ENCODE measurements around the gene SERGEF. TPM values are rescaled to one million over a fixed set of nuclear protein-coding genes. Genes with fewer than 3 reads are reported as not detected.

The SERGEF gene
- total RNA-seq, 3 donors from 2014 or later: 17.6 to 22.5 (median 18.6) TPM

DNA sequence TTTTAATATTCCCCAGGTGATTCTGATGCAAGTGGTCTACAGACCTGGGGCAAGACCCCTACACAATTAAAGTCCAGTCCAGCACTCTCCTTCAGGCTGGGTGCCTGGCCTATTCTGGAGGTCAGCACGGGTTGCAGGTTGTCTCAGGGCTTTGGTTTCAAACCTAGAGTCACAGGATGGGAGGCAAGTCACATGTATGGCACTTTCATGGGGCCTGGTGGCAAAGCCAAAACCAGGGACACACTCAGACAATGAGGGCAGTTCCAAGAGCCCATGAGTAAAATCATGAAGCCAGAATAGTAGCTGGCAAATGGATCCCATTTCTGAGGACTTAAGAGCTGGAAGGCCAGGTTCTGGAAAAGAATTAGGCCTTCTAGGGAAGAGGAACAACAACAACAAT is 181.6 kb downstream of the SERGEF start:
- no peak overlapping the region for H3K4me3 Mint-ChIP-seq
- no peaks in the 10 kb centered on the region for H3K4me1 Mint-ChIP-seq (ENCODE audit: low read depth)
- ATAC-seq: no peak
- H3K27me3 Mint-ChIP-seq (ENCODE audit: low read depth): no peaks in the 10 kb centered on the region
- peaks cover 25% of the 10 kb centered on the region for H3K36me3 Mint-ChIP-seq (ENCODE audit: insufficient read depth)
- H3K9me3 Mint-ChIP-seq: no peaks in the 10 kb centered on the region
- no peak for DNase-seq

DNA sequence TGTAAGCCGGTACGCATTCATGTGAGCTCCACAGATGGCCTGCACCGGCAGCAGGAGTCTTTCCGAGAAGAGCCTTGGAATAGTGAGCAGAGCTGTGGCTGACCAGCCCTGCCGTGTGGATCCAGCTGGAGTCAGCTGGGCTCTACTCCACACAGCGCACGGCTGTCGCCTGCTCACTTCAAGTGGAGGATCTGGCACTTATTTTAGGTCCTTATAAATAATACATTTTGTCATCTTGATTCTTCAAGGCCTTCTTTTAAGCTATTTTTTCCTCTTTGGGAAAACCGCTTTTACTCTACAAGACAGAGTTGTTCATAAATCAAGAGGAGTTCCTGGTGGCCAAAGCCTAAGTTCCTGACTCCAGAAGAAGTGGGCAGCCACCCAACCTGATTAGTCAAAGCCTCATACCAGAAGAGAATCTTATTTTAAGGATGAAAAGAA is 184.5 kb downstream of the SERGEF start:
- no peaks in the 10 kb centered on the region for H3K4me1 Mint-ChIP-seq (ENCODE audit: low read depth)

DNA sequence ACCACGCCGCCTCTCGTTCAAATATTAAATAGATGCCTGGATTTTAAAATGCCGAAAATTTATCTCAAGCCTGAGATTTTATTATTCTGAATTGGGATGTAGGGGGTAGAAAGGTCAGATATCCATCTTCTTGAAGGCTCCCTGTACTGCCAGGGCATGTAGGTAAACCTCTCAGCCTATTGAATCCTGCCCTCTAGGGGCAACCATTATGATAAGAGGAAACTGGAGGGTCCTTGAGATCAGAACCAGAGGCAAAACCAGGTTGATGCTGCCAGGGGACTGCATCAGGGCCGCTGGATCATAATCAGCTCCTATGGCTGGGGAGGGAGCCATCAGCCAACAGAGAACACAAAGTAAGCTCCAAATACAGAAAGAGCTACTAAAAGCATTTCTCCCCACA is 185.8 kb downstream of the SERGEF start:
- no peak overlapping the region for H3K4me3 Mint-ChIP-seq
- DNase-seq (no peak), ATAC-seq (no peak)
- H3K9me3 Mint-ChIP-seq: no peaks in the 10 kb centered on the region
- H3K27me3 Mint-ChIP-seq (ENCODE audit: low read depth): no peaks in the 10 kb centered on the region
- H3K36me3 Mint-ChIP-seq (ENCODE audit: insufficient read depth): peaks cover 23% of the 10 kb centered on the region
- no peaks in the 10 kb centered on the region for H3K4me1 Mint-ChIP-seq (ENCODE audit: low read depth)

More for the DNA sequence above, 184.5 kb downstream of the SERGEF start:
- Mint-ChIP-seq H3K9me3 (no peaks in the 10 kb centered on the region), H3K27me3 (ENCODE audit: low read depth) (no peaks in the 10 kb centered on the region), H3K36me3 (ENCODE audit: insufficient read depth) (peaks cover 20% of the 10 kb centered on the region), H3K4me3 (no peak overlapping the region)
- ATAC-seq (no peak), DNase-seq (no peak)

DNA sequence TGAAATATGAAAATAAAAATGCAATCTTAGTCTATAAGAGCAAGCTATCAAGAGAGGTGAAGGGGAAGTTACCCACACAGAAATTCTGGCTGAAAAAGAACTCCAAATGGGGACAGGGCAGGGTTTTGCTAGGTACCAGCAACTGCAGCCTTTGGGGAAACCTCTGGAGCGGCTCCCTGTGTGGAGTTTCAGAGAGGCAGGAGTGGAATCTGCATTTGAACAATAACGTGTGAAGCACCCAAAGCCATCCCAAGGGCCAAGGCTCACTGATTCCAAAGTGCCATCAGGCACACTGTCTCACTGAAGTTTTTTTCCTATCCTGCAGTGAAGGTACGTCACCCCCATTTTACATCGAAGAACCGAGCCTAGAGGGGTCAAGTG is 190.5 kb downstream of the SERGEF start:
- DNase-seq (no peak), ATAC-seq (no peak)
- Mint-ChIP-seq H3K27me3 (ENCODE audit: low read depth) (no peaks in the 10 kb centered on the region), H3K36me3 (ENCODE audit: insufficient read depth) (peaks cover 11% of the 10 kb centered on the region), H3K9me3 (no peaks in the 10 kb centered on the region), H3K4me3 (no peak overlapping the region), H3K4me1 (ENCODE audit: low read depth) (no peaks in the 10 kb centered on the region)

DNA sequence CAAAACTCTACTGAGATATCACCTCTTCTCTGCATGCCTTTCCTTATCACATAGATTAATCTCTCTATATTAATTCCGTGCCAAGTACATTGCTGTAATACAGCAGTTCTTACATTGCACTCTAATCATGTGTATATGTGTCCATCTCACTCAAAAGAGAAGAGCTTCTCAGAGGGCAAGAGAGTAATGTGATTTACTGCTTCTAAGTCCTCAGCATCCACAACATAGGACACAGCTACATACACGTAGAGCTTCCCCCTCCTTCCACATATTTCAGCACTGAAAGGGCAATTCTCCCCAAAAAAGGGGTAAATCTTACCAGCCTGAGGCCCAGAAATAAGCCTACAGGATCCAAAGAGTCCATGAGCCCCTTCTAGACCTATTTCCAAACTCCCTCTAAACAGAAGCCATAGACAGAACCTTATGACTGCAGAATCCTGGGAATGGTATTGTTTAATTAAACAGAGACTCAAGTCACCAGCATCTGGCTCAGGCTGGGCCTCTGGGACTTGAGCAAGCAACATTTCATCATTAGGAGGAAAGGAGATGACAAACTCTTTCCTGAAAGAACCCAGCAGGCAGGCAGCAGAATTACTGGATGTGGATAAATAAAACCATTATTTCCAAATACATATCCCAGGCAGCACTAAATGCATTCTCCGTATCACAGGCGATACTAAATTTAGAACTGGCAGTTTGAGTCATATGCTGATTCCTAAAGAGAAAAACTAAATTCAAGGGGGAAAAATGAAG is 191.0 kb downstream of the SERGEF start:
- H3K27me3 Mint-ChIP-seq (ENCODE audit: low read depth): no peaks in the 10 kb centered on the region
- H3K36me3 Mint-ChIP-seq (ENCODE audit: insufficient read depth): peaks cover 7% of the 10 kb centered on the region
- DNase-seq (no peak), ATAC-seq (no peak)
- H3K4me3 Mint-ChIP-seq: no peak overlapping the region
- H3K9me3 Mint-ChIP-seq: no peaks in the 10 kb centered on the region
- no peaks in the 10 kb centered on the region for H3K4me1 Mint-ChIP-seq (ENCODE audit: low read depth)

DNA sequence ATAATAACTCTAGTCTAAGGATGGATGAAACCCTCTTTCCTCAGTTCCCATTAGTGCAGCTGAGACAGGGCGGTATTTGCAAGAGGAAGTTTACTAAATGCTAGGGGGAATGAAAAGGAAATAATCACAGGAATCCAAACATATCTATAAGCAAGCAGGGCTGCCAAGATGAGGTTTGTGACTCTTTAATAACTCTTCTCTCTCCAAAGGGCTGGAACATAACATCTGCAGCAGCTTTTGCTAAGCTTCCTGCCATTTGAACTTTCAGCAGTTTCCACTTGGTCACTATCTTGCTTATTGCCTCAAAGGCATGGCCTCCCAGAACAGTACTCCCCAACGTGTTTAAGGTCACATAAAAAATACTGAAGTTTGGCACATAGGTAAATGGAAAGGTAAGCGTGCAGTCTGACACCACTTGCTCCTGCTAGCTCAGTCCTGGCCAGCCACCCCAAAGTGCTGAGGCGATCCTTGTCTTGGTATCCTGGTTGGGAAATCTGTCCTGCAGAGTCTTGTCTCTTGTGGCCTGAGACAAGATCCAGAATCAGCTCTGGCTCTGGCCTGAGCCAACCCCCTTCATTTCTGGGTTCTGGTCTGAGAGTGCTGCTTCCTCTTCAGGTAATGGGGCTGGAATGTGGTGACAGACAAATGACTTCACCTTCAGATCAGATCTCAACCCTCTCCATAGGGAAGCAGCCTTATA is 196.5 kb downstream of the SERGEF start:
- no peak overlapping the region for H3K4me3 Mint-ChIP-seq
- H3K27me3 Mint-ChIP-seq (ENCODE audit: low read depth): no peaks in the 10 kb centered on the region
- H3K9me3 Mint-ChIP-seq: no peaks in the 10 kb centered on the region
- H3K36me3 Mint-ChIP-seq (ENCODE audit: insufficient read depth): peaks cover 11% of the 10 kb centered on the region
- DNase-seq (no peak), ATAC-seq (no peak)
- no peaks in the 10 kb centered on the region for H3K4me1 Mint-ChIP-seq (ENCODE audit: low read depth)

DNA sequence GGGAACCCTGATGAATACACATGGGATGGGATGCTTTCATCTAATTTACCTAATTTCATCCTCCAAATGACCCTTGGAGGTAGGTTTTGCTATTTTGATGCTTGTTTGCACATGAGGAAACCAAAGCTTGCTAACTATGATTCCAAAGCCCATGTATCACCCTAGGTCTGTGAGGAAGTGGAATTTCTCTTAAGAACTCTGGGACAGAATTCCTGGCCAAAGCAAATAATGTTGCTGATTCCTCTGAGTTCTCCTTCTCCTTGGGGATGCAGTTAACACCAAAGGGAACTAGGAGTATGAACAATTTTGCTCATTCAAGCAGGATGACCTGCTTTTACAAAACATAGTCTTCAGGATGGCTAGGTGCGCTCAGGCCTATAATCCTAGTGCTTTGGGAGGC is 198.3 kb downstream of the SERGEF start:
- Mint-ChIP-seq H3K9me3 (no peaks in the 10 kb centered on the region), H3K36me3 (ENCODE audit: insufficient read depth) (peaks cover 17% of the 10 kb centered on the region), H3K27me3 (ENCODE audit: low read depth) (no peaks in the 10 kb centered on the region), H3K4me1 (ENCODE audit: low read depth) (no peaks in the 10 kb centered on the region), H3K4me3 (no peak overlapping the region)
- ATAC-seq: no peak
- DNase-seq: no peak

DNA sequence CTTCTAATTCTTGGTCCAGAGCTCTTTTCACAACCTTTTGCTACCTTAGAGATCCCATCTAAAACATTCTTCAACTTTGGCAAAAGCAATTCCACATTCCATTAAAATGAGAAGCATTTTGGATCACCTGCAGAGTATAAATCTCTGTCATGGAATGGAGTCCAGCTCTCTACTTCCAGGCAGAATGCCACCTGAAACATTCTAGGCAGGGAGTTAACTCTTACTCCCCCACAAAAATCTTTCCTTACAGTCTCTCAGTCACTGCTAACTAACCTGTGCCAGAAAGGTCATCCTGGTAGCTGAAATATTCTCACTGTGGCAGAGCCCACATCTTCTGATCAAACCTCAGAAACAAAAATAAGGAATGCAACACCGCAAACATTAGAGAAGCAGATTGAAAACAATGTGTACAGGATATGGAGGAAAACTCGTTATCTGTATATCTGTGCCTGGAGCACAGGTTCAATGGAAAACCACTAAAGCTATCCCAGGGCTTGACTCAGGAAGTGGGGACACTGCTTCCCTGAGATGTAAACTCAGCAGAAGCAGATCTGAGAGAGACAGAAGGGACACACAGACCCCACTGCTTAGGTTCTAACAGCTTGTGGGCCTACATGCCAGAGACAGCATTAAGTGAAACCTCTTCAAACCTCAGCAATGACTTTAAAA is 199.3 kb downstream of the SERGEF start:
- peaks cover 24% of the 10 kb centered on the region for H3K36me3 Mint-ChIP-seq (ENCODE audit: insufficient read depth)
- H3K4me3 Mint-ChIP-seq: no peak overlapping the region
- ATAC-seq (no peak), DNase-seq (no peak)
- no peaks in the 10 kb centered on the region for H3K9me3 Mint-ChIP-seq
- no peaks in the 10 kb centered on the region for H3K4me1 Mint-ChIP-seq (ENCODE audit: low read depth)
- H3K27me3 Mint-ChIP-seq (ENCODE audit: low read depth): no peaks in the 10 kb centered on the region

DNA sequence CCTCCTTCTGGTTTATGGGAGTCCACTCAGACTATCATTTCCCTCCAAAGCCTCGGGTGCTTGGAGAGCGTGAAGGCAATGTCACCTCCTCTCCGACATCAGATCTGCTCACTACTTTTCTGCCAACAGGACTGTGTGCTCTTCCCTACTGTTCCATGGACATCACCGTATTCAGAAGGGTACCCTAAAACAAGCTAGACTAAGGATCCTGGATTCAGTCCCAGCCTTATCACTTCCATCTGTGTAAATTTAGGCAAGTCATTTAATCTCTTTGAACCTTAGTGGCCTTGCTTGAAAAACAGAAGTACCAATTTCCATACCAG is 200.0 kb downstream of the SERGEF start:
- Mint-ChIP-seq H3K4me3 (no peak overlapping the region), H3K9me3 (no peaks in the 10 kb centered on the region), H3K27me3 (ENCODE audit: low read depth) (no peaks in the 10 kb centered on the region), H3K4me1 (ENCODE audit: low read depth) (no peaks in the 10 kb centered on the region), H3K36me3 (ENCODE audit: insufficient read depth) (peaks cover 27% of the 10 kb centered on the region)
- no peak for DNase-seq
- no peak for ATAC-seq

DNA sequence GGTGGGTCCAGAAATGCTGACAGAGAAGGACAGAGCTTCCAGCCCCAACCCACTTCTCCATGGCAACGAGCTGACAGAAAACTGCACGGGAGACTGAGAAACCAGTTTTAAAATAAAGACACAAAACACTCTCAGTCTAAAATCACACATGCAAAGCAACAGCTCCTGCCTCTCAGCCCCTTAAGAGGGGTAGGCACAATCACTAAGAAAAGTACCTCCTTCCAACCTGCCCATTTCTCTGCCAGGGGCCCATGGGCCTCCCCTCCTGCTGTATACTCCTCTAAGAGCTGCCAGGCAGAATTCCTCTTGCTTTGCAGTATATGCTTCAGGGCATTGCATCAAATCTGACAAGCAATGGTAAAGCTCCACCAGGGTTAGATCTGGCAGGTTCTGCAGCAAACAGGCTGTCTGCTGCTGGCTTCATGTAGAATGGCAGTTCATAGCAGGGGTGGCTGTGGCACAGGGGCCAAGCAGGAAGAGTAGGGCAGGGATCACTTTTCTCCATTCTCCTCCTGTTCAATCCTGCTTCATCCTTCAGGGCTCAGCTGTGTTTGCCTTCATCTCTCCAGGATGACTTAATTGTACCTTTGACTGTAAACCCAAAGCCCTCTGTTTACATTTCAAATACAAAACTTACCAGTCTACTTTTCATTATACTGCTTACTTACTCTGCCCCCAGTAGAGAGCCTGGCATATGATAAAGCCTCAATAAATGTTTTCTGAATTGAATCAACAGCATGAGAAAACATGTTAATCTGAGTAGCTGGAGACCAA is 200.6 kb downstream of the SERGEF start:
- no peak for DNase-seq
- no peak for ATAC-seq
- Mint-ChIP-seq H3K4me1 (ENCODE audit: low read depth) (no peaks in the 10 kb centered on the region), H3K27me3 (ENCODE audit: low read depth) (no peaks in the 10 kb centered on the region), H3K36me3 (ENCODE audit: insufficient read depth) (peaks cover 27% of the 10 kb centered on the region), H3K9me3 (no peaks in the 10 kb centered on the region), H3K4me3 (no peak overlapping the region)

DNA sequence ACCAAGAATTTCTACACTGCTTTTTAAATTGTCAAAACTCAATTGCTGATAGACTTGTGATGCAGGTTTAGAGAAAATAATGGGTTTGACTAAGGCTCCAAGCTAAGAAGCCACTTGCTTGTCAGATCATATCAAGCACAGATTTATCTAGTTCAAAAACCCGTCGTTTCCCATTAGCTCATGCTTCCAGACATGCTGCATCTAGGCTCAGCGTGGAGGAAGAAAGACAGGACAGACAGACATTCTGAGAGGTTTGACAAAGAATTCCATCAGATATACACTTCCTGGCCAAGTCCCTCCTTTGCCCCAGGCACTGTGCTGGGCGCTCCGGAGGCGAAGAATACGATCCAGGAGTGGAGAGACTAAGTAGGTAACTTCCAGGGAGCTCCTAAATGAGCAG is 201.5 kb downstream of the SERGEF start:
- H3K4me3 Mint-ChIP-seq: no peak overlapping the region
- ATAC-seq (no peak), DNase-seq (no peak)
- H3K4me1 Mint-ChIP-seq (ENCODE audit: low read depth): no peaks in the 10 kb centered on the region
- H3K27me3 Mint-ChIP-seq (ENCODE audit: low read depth): no peaks in the 10 kb centered on the region
- H3K9me3 Mint-ChIP-seq: no peaks in the 10 kb centered on the region
- H3K36me3 Mint-ChIP-seq (ENCODE audit: insufficient read depth): peaks cover 29% of the 10 kb centered on the region

DNA sequence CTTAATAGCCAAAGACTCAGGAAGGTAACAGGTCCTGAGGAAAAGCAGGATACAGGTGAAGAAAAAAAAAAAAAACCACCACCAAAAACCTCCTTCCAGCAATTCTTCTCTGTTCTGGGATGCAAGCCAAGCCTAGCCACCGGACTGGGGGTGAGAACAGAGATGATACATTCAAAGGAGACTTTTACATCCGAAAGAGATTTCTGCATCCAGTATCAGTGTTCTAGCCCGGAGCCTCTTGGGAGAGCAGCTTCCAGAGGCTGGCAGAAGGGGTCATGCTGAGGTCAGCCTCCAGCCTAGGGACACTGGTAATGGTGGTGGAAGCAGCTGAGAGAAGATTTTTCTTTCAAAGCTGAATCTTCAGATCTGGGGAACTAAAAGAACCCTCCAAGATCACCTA is 202.1 kb downstream of the SERGEF start:
- ATAC-seq (no peak), DNase-seq (no peak)
- no peaks in the 10 kb centered on the region for H3K27me3 Mint-ChIP-seq (ENCODE audit: low read depth)
- peaks cover 31% of the 10 kb centered on the region for H3K36me3 Mint-ChIP-seq (ENCODE audit: insufficient read depth)
- no peak overlapping the region for H3K4me3 Mint-ChIP-seq
- H3K4me1 Mint-ChIP-seq (ENCODE audit: low read depth): no peaks in the 10 kb centered on the region
- H3K9me3 Mint-ChIP-seq: no peaks in the 10 kb centered on the region

DNA sequence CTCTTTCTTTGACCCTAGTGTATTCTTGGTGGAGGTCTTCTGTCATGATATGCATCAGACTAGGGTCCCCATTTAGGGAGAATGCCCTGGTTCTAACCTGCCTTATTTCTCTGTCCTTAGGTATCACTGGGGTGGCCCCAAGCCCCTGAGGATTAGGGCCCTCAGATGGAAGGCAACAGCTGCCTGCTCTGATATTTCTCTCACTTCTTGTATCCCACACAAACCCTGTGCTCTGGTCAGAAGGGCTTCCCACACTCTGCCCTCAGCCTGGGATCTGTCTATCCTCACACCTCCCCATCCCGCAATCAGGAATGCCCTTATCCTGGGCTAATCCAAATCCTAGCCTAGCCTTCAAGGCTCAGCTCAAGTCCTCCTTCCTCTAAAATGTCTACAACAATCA is 202.8 kb downstream of the SERGEF start:
- Mint-ChIP-seq H3K36me3 (ENCODE audit: insufficient read depth) (peaks cover 31% of the 10 kb centered on the region), H3K27me3 (ENCODE audit: low read depth) (no peaks in the 10 kb centered on the region), H3K4me1 (ENCODE audit: low read depth) (no peaks in the 10 kb centered on the region), H3K9me3 (no peaks in the 10 kb centered on the region), H3K4me3 (no peak overlapping the region)
- DNase-seq: no peak
- no peak for ATAC-seq

DNA sequence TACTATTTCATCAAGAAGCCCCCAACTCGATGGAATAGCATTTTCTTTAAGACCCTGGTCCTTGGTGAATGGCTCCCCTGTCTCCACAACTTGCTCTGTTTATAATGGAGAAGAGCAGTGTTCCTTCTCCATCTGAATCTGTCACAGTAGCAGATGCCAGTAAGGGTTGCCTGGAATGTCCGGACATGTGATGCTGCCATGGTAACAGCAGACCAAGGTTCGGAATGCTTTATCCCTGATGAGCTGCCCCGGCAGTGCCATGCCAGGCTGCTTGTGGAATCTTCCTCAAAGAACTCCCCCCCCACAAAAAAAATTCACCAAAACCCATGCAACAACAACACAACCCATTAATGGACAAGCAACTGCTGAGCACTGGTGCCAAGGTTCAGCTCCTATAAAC is 205.8 kb downstream of the SERGEF start:
- H3K36me3 Mint-ChIP-seq (ENCODE audit: insufficient read depth): peaks cover 22% of the 10 kb centered on the region
- no peaks in the 10 kb centered on the region for H3K4me1 Mint-ChIP-seq (ENCODE audit: low read depth)
- H3K4me3 Mint-ChIP-seq: no peak overlapping the region
- no peaks in the 10 kb centered on the region for H3K9me3 Mint-ChIP-seq
- ATAC-seq (no peak), DNase-seq (no peak)
- no peaks in the 10 kb centered on the region for H3K27me3 Mint-ChIP-seq (ENCODE audit: low read depth)

Data from activated T-cell treated with anti-CD3 and anti-CD28 coated beads, Interleukin-2, amount 50 U/mL, for 4 hours (primary cell).